ENCODE data around the gene CDON.

Gene CDON

GRCh38 chr11:125944350-125945010 is 118.2 kb downstream of the CDON start:
- TF ChIP-seq CTCF (conservative IDR thresholded peaks at IDR 0.05; ENCODE audit: low read depth, low read length): no peak
- H3K4me3 ChIP-seq (ENCODE audit: low read length): no peak overlapping the region
- no peak for DNase-seq (ENCODE audit: low read depth)

- TF ChIP-seq CTCF (conservative IDR thresholded peaks at IDR 0.05; ENCODE audit: low read depth, low read length): no peak
- H3K4me3 ChIP-seq (ENCODE audit: low read length): no peak overlapping the region
- no peak for DNase-seq (ENCODE audit: low read depth)
Measured at GRCh38 chr11:125943661-125944349, 118.9 kb downstream of the CDON start.

- DNase-seq (ENCODE audit: low read depth): no peak
- no peak for TF ChIP-seq CTCF (conservative IDR thresholded peaks at IDR 0.05; ENCODE audit: low read depth, low read length)
- H3K4me3 ChIP-seq (ENCODE audit: low read length): no peak overlapping the region
Measured at GRCh38 chr11:125942771-125943428, 119.8 kb downstream of the CDON start.

GRCh38 chr11:125941619-125942611 is 120.8 kb downstream of the CDON start:
- peak; percentile 95 for TF ChIP-seq CTCF (conservative IDR thresholded peaks at IDR 0.05; ENCODE audit: low read depth, low read length)
- H3K4me3 ChIP-seq (ENCODE audit: low read length): no peak overlapping the region
- DNase-seq (ENCODE audit: low read depth): peak; percentile 3

- no peak for DNase-seq (ENCODE audit: low read depth)
- TF ChIP-seq CTCF (conservative IDR thresholded peaks at IDR 0.05; ENCODE audit: low read depth, low read length): no peak
- H3K4me3 ChIP-seq (ENCODE audit: low read length): no peak overlapping the region
Measured at GRCh38 chr11:125941267-125941618, 121.4 kb downstream of the CDON start.

- no peak for DNase-seq (ENCODE audit: low read depth)
- TF ChIP-seq CTCF (conservative IDR thresholded peaks at IDR 0.05; ENCODE audit: low read depth, low read length): no peak
- H3K4me3 ChIP-seq (ENCODE audit: low read length): no peak overlapping the region
Measured at GRCh38 chr11:125940145-125940544, 122.5 kb downstream of the CDON start.
